Hematopoietic multipotent progenitor cell treated with erythropoietin and hydrocortisone succinate and interleukin-3 and kit ligand, for 6 days (in vitro differentiated cells): Measurements from ENCODE around the gene RHOXF1.
"Not testable (repeated sequence)": the region's sequence is repeated elsewhere in the genome, so short reads cannot be mapped to it uniquely, and the experiment has no call there.

Experiments used
- DNase-seq: peaks from one replicate; pipeline ENCODE4 v3.0.0-alpha.2; 2015

Gene RHOXF1

DNA sequence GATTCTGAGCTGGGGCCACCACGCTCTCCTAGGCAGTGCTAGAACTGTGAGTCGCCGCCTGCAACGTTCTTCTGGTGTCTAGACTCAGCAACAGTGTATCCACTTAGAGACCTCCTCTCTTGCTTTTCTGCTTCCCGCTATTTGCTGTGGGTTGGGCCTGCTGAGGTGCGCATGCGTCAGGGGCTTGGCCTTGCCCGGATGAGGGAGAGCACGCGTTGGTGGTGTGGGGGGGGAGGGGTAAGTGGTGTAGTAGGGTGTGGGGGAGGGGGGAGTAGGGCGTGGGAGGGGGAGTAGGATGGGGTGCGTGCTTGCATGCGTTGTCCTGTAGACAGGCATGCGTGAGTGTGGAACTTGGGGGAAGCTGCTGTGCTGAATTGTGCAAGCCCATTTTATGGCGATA, 38.1 kb downstream of the RHOXF1 start, which contains the start of gene RHOXF2B:
RHOXF2B (minus strand) TSS at position 101 of the 400 bp plus-strand sequence. CDS start 138 bp downstream, outside the sequence.
- not testable (repeated sequence) for DNase-seq

DNA sequence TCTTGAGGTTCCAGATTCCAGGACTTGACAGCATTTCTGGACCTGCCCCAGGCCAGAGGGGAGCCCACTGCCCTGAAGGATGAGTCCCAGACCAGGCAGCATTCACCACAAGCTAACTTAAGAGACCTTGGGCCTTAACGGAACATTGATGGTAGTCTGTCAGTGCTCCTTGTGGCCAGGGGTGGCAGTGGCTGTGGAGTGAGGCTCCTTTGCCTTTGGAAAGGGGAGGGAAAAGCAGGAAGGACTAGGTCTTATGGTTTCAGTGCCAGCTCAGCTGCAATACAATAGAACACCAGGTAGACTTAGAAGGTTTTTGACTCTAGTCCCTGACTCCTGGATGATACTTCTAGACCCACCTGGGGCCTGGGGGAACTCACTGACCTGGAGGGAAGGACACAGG, 49.5 kb downstream of the RHOXF1 start:
- not testable (repeated sequence) for DNase-seq
